ENCODE measurements around the gene CUTC. TPM values are rescaled to one million over a fixed set of nuclear protein-coding genes. Genes with fewer than 3 reads are reported as not detected.
A peak's percentile ranks its signal among the peaks of the same experiment; 100 is the strongest.

The CUTC gene
- total RNA-seq, 2 donors from 2014 or later: 18.0 to 21.2 TPM

DNA sequence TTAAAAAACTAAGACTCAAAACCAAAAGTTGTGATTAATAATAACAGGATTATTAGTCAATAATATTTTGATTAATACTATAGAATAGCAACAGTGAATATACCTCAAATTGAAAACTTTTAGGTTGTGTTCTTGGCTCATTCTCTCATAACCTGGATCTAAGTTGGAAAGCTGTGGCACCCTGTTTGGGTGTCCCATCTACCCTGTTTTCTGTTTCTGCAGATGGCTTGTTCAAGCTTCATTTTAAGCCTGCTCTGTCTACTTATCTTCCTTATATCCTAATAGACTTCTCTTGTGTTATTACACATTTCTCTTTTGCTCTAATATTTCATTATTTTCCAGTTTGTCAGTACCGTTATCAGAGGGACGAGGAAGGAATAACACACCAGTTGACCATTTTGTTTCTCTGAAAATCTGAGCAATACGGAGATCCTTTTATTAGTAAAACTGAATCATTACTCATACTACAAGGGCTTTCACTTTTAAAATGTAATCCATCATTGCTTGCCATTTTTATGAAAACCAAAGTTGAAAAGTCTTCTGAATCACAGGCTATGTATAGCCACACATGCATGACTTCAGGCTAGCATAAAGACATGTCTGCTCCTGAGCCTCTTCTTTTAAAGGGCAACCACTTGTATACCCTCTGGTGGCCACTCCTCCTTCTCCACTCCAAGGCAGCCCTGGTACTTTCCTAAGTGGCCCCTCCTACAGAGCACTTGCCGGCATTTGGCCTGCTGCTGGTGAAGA is 22.4 kb upstream of the CUTC start:
- TF ChIP-seq, protein P1, sequence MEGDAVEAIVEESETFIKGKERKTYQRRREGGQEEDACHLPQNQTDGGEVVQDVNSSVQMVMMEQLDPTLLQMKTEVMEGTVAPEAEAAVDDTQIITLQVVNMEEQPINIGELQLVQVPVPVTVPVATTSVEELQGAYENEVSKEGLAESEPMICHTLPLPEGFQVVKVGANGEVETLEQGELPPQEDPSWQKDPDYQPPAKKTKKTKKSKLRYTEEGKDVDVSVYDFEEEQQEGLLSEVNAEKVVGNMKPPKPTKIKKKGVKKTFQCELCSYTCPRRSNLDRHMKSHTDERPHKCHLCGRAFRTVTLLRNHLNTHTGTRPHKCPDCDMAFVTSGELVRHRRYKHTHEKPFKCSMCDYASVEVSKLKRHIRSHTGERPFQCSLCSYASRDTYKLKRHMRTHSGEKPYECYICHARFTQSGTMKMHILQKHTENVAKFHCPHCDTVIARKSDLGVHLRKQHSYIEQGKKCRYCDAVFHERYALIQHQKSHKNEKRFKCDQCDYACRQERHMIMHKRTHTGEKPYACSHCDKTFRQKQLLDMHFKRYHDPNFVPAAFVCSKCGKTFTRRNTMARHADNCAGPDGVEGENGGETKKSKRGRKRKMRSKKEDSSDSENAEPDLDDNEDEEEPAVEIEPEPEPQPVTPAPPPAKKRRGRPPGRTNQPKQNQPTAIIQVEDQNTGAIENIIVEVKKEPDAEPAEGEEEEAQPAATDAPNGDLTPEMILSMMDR (conservative IDR thresholded peaks at IDR 0.05): no peak
- H3K36me3 Mint-ChIP-seq (ENCODE audit: low read depth): peaks cover 50% of the 10 kb centered on the region
- no peaks in the 10 kb centered on the region for H3K9me3 Mint-ChIP-seq
- no peaks in the 10 kb centered on the region for H3K4me1 Mint-ChIP-seq
- no peaks in the 10 kb centered on the region for H3K9me3 ChIP-seq (ENCODE audit: control insufficient read depth, low read length)
- H3K9ac ChIP-seq (ENCODE audit: extremely low read depth, low read length, poor library complexity, severe bottlenecking): no peak overlapping the region
- no peaks in the 10 kb centered on the region for H3K27me3 Mint-ChIP-seq (ENCODE audit: insufficient read depth)
- WGBS, 2 experiments (ENCODE audit: insufficient coverage in 1 of 2, insufficient read length in 1 of 2): 60 to 70% methylated on average over 3 to 4 of the region's 4 CpGs
- no peak overlapping the region for H3K4me3 Mint-ChIP-seq
- peaks cover 79% of the 10 kb centered on the region for H3K36me3 ChIP-seq (ENCODE audit: control insufficient read depth, insufficient read depth, low read length)
- no peaks in the 10 kb centered on the region for H3K4me1 ChIP-seq (ENCODE audit: control insufficient read depth, insufficient read depth, low read length)
- no peak overlapping the region for H3K27ac ChIP-seq (ENCODE audit: low read depth, low read length)
- H3K27ac Mint-ChIP-seq: no peak overlapping the region
- H3K27me3 ChIP-seq (ENCODE audit: control insufficient read depth, insufficient read depth, low read length, poor library complexity, severe bottlenecking): no peaks in the 10 kb centered on the region
- H3K4me3 ChIP-seq (ENCODE audit: low read length): no peak overlapping the region
- peak; percentile 57 for DNase-seq

DNA sequence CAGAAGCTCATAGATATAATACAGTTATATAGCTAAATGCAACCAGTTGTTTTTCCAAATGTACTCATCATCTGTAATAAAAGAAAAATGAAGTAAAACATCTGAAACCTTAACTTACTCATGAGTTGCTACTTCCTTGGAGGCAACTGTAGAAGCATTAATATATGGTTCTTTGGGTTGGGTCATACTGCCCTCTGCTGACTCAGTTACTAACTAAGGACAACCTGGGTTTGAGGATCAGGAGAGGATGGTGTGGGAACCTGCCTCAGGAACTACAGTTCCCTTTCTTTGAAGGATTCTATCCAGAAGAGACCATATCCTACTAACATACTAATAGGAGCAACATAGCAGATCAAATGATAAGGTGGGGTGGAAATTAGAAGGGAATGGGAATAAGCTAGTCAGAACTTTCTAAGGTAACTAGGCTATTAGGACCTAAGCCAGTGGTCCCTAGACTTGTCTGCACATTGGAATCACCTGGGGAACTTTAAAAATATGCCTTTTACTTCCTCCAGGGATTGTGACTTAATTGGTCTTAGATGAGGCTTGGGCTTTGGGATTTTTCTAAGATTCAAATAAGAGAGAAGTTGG is 20.8 kb upstream of the CUTC start:
- peak; percentile 58 for DNase-seq
- no peaks in the 10 kb centered on the region for H3K9me3 Mint-ChIP-seq

DNA sequence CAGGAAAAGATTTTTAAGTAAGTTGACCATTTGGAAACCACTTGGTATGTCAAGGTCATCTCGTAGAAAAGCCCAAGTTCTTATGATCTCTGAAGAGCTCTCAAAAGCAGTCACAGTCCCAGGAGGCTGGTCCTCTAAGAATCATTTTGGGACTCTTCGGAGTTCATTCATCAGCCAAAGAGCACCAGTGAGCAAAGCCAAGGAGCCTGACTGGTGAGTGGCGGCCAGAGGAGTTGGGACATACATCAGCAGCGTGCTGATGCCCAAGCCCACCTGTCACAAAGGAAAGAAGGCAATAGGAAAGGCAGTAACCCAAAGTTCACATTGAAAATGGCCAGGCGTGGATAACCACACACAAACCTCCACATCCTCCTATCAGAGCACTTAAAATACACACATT is 17.6 kb upstream of the CUTC start:
- Histone ChIP-seq H3K9ac (ENCODE audit: extremely low read depth, low read length, poor library complexity, severe bottlenecking) (no peak overlapping the region), H3K9me3 (ENCODE audit: control insufficient read depth, low read length) (no peaks in the 10 kb centered on the region), H3K4me1 (ENCODE audit: control insufficient read depth, insufficient read depth, low read length) (no peaks in the 10 kb centered on the region), H3K36me3 (ENCODE audit: control insufficient read depth, insufficient read depth, low read length) (peaks cover 73% of the 10 kb centered on the region), H3K4me3 (ENCODE audit: low read length) (no peak overlapping the region), H3K27ac (ENCODE audit: low read depth, low read length) (no peak overlapping the region), H3K27me3 (ENCODE audit: control insufficient read depth, insufficient read depth, low read length, poor library complexity, severe bottlenecking) (no peaks in the 10 kb centered on the region)
- Mint-ChIP-seq H3K27me3 (ENCODE audit: insufficient read depth) (no peaks in the 10 kb centered on the region), H3K4me3 (no peak overlapping the region), H3K36me3 (ENCODE audit: low read depth) (peaks cover 65% of the 10 kb centered on the region), H3K4me1 (no peaks in the 10 kb centered on the region), H3K27ac (no peak overlapping the region), H3K9me3 (no peaks in the 10 kb centered on the region)
- DNase-seq: no peak
- WGBS, 2 experiments (ENCODE audit: insufficient coverage in 1 of 2, insufficient read length in 1 of 2): 96 to 100% methylated on average over 3 to 5 of the region's 5 CpGs
- TF ChIP-seq, protein P1 (conservative IDR thresholded peaks at IDR 0.05): no peak

More for the DNA sequence above, 20.8 kb upstream of the CUTC start:
- H3K27me3 Mint-ChIP-seq (ENCODE audit: insufficient read depth): no peaks in the 10 kb centered on the region
- Histone ChIP-seq H3K27me3 (ENCODE audit: control insufficient read depth, insufficient read depth, low read length, poor library complexity, severe bottlenecking) (no peaks in the 10 kb centered on the region), H3K4me1 (ENCODE audit: control insufficient read depth, insufficient read depth, low read length) (no peaks in the 10 kb centered on the region), H3K4me3 (ENCODE audit: low read length) (no peak overlapping the region), H3K9me3 (ENCODE audit: control insufficient read depth, low read length) (no peaks in the 10 kb centered on the region), H3K27ac (ENCODE audit: low read depth, low read length) (no peak overlapping the region), H3K36me3 (ENCODE audit: control insufficient read depth, insufficient read depth, low read length) (peaks cover 79% of the 10 kb centered on the region), H3K9ac (ENCODE audit: extremely low read depth, low read length, poor library complexity, severe bottlenecking) (no peak overlapping the region)
- H3K4me3 Mint-ChIP-seq: no peak overlapping the region
- H3K27ac Mint-ChIP-seq: no peak overlapping the region
- H3K36me3 Mint-ChIP-seq (ENCODE audit: low read depth): peaks cover 47% of the 10 kb centered on the region
- no peaks in the 10 kb centered on the region for H3K4me1 Mint-ChIP-seq
- TF ChIP-seq, protein P1 (conservative IDR thresholded peaks at IDR 0.05): peak; percentile 75
